HepG2 (cell line): ENCODE data around the gene RBM43. TPM values are rescaled to one million over a fixed set of nuclear protein-coding genes. Genes with fewer than 3 reads are reported as not detected.

Source experiments
- ARNT2 ChIP-seq: sonication (generic); formaldehyde crosslinking; IDR thresholded peaks from 2 replicates; pipeline ENCODE4 v1.8.0; 2022; ENCODE audit warnings: mild to moderate bottlenecking, low read depth, missing genetic modification reagents, moderate library complexity
- GLMP ChIP-seq: sonication (generic); formaldehyde crosslinking; IDR thresholded peaks from 2 replicates; pipeline ENCODE4 v1.9.0; 2021; ENCODE audit warnings: missing genetic modification reagents, mild to moderate bottlenecking, borderline replicate concordance
- HBP1 ChIP-seq: IDR thresholded peaks from 2 replicates; pipeline ENCODE4 v1.6.1; 2016; ENCODE audit warnings: low read depth, control low read depth
- KDM3A ChIP-seq: IDR thresholded peaks from 2 replicates; pipeline ENCODE4 v1.6.1; 2018; ENCODE audit warnings: low read depth, missing compliant biosample characterization
- RAD21 ChIP-seq: fragments of 450-650 bp; formaldehyde crosslinking; IDR thresholded peaks from 2 replicates; pipeline ENCODE4 v1.5.0; 2020; ENCODE audit warnings: mild to moderate bottlenecking
- SRF ChIP-seq: IDR thresholded peaks from 2 replicates; pipeline ENCODE4 v1.6.1; 2011; ENCODE audit warnings: mild to moderate bottlenecking, low read depth, low read length, moderate library complexity
- YY1 ChIP-seq: IDR thresholded peaks from 2 replicates; pipeline ENCODE4 v1.6.1; 2011; ENCODE audit warnings: low read length, low read depth, moderate library complexity, mild to moderate bottlenecking; ENCODE audit not compliant: insufficient read depth, insufficient replicate concordance
- ZNF138 ChIP-seq: sonication (generic); formaldehyde crosslinking; IDR thresholded peaks from 2 replicates; pipeline ENCODE4 v1.5.0; 2020; ENCODE audit warnings: mild to moderate bottlenecking, low read depth, missing genetic modification reagents
- ZNF431 ChIP-seq: sonication (generic); formaldehyde crosslinking; IDR thresholded peaks from 2 replicates; pipeline ENCODE4 v1.9.0; 2022; ENCODE audit warnings: missing genetic modification reagents, low read depth, mild to moderate bottlenecking, borderline replicate concordance
- ZNF607 ChIP-seq: sonication (generic); formaldehyde crosslinking; IDR thresholded peaks from 2 replicates; pipeline ENCODE4 v1.5.1; 2020; ENCODE audit warnings: missing genetic modification reagents, mild to moderate bottlenecking, borderline replicate concordance
- polyA plus RNA-seq, 8 experiments: library from polyadenylated mRNA; depleted of rRNA in 3 of 8; stranded (reverse) in 7 of 8; unstranded in 1 of 8; fragments of >200 nt; fragmentation: Illumina TruSeq in 4 of 8; extraction: Trizol in 4 of 8; gene quantifications; 2 replicates each; pipeline versions ENCODE4 v1.2.1 to v1.2.3, GENCODE V29; 2011 to 2016; ENCODE audit warnings: low read depth in 4 of 8, missing spikeins in 1 of 8, mixed read lengths in 1 of 8; ENCODE audit not compliant: insufficient read depth in 1 of 8
- total RNA-seq, 5 experiments: library from RNA; depleted of rRNA; stranded (reverse); fragments of >200 nt; fragmentation: Illumina TruSeq; extraction: Trizol; gene quantifications; 2 replicates each; pipeline ENCODE4 v1.2.3, GENCODE V29; 2016; ENCODE audit warnings: low read depth in 1 of 5
- TF ChIP-seq, protein P1 (sequence below): sonication (generic); formaldehyde crosslinking; IDR thresholded peaks from 2 replicates; pipeline ENCODE4 v1.4.0; 2020; ENCODE audit warnings: missing genetic modification reagents
- TF ChIP-seq, protein P2 (sequence below): IDR thresholded peaks from 2 replicates; pipeline ENCODE4 v1.6.1; 2016; ENCODE audit warnings: low read depth

The RBM43 gene
- total and polyA plus RNA-seq, 2 of the 13 experiments (the other 11 are each of a cell fraction or from before 2014, with no cell fraction given): 0.31 to 0.70 TPM

- no peak for TF ChIP-seq ARNT2 (CRISPR knock-in tag)
- TF ChIP-seq, protein P1, sequence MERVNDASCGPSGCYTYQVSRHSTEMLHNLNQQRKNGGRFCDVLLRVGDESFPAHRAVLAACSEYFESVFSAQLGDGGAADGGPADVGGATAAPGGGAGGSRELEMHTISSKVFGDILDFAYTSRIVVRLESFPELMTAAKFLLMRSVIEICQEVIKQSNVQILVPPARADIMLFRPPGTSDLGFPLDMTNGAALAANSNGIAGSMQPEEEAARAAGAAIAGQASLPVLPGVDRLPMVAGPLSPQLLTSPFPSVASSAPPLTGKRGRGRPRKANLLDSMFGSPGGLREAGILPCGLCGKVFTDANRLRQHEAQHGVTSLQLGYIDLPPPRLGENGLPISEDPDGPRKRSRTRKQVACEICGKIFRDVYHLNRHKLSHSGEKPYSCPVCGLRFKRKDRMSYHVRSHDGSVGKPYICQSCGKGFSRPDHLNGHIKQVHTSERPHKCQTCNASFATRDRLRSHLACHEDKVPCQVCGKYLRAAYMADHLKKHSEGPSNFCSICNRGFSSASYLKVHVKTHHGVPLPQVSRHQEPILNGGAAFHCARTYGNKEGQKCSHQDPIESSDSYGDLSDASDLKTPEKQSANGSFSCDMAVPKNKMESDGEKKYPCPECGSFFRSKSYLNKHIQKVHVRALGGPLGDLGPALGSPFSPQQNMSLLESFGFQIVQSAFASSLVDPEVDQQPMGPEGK (CRISPR knock-in tag): peak; percentile 48; the same call in 1 of the 2 replicates
- TF ChIP-seq RAD21: peak; percentile 83
- TF ChIP-seq ZNF431 (CRISPR knock-in tag): no peak
- no peak for TF ChIP-seq ZNF607
- TF ChIP-seq SRF: no peak
- TF ChIP-seq YY1: no peak
- TF ChIP-seq ZNF138 (CRISPR knock-in tag): no peak
- TF ChIP-seq, protein P2, sequence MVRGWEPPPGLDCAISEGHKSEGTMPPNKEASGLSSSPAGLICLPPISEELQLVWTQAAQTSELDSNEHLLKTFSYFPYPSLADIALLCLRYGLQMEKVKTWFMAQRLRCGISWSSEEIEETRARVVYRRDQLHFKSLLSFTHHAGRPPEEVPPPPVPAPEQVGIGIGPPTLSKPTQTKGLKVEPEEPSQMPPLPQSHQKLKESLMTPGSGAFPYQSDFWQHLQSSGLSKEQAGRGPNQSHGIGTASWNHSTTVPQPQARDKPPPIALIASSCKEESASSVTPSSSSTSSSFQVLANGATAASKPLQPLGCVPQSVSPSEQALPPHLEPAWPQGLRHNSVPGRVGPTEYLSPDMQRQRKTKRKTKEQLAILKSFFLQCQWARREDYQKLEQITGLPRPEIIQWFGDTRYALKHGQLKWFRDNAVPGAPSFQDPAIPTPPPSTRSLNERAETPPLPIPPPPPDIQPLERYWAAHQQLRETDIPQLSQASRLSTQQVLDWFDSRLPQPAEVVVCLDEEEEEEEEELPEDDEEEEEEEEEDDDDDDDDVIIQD: no peak
- TF ChIP-seq KDM3A: no peak
- TF ChIP-seq HBP1 (CRISPR knock-in tag): no peak
- TF ChIP-seq GLMP (CRISPR knock-in tag): no peak
These were observed 22.9 kb downstream of the RBM43 start (continued) for GRCh38 chr2:151238527-151239487.
